ENCODE measurements around the gene SEMA5B.

The SEMA5B gene

GRCh38 chr3:123027292-123028232 lies at the start of gene SEMA5B:
SEMA5B (minus strand) TSS chr3:123027763; CDS start chr3:122961263, 66,500 bp downstream.
- no peak within 1 kb of the TSS for H3K27ac ChIP-seq
- no peak for TF ChIP-seq ZFX (IDR thresholded peaks at IDR 0.05; ENCODE audit: borderline replicate concordance)
- peak; percentile 34; the same call in 1 of the 2 replicates for TF ChIP-seq CTCF (IDR thresholded peaks at IDR 0.05)

GRCh38 chr3:123076496-123077418 lies 49.2 kb upstream of the SEMA5B start:
- no peak overlapping the region for H3K27ac ChIP-seq
- TF ChIP-seq CTCF (IDR thresholded peaks at IDR 0.05) (no peak), ZFX (IDR thresholded peaks at IDR 0.05; ENCODE audit: borderline replicate concordance) (no peak)

- H3K27ac ChIP-seq = no peak overlapping the region
Measured at GRCh38 chr3:123076112-123076495, 48.5 kb upstream of the SEMA5B start.

GRCh38 chr3:123075359-123075758 lies 47.8 kb upstream of the SEMA5B start:
- TF ChIP-seq ZFX (IDR thresholded peaks at IDR 0.05; ENCODE audit: borderline replicate concordance) (no peak), CTCF (IDR thresholded peaks at IDR 0.05) (no peak)
- no peak overlapping the region for H3K27ac ChIP-seq

More at GRCh38 chr3:123076112-123076495, 48.5 kb upstream of the SEMA5B start:
- TF ChIP-seq CTCF (IDR thresholded peaks at IDR 0.05) = no peak
- TF ChIP-seq ZFX (IDR thresholded peaks at IDR 0.05; ENCODE audit: borderline replicate concordance) = no peak

GRCh38 chr3:123072564-123072963 lies 45.0 kb upstream of the SEMA5B start:
- TF ChIP-seq CTCF (IDR thresholded peaks at IDR 0.05) = no peak
- no peak for TF ChIP-seq ZFX (IDR thresholded peaks at IDR 0.05; ENCODE audit: borderline replicate concordance)
- no peak overlapping the region for H3K27ac ChIP-seq

- no peak for TF ChIP-seq ZFX (IDR thresholded peaks at IDR 0.05; ENCODE audit: borderline replicate concordance)
- TF ChIP-seq CTCF (IDR thresholded peaks at IDR 0.05) = no peak
- H3K27ac ChIP-seq = no peak overlapping the region
Measured at GRCh38 chr3:123072152-123072551, 44.6 kb upstream of the SEMA5B start.
